Memory B cell (primary cell): ENCODE results near the gene SBF1.
A peak's percentile ranks its signal among the peaks of the same experiment; 100 is the strongest.
"Not testable (repeated sequence)": the region's sequence is repeated elsewhere in the genome, so short reads cannot be mapped to it uniquely, and the experiment has no call there.

Experiments
- ATAC-seq: fragments of 150-1000 bp; cut with Tn5 transposase; 2 replicates; pipeline ENCODE4 v1.10.0; 2021; ENCODE audit warnings: low read depth, mild to moderate bottlenecking, moderate library complexity
- DNase-seq, 2 donors: peaks; one replicate each; pipeline ENCODE4 v3.0.0; 2022; ENCODE audit warnings: low spot score in 2 of 2
- H3K27ac Mint-ChIP-seq: one replicate; pipeline ENCODE4 v1.8.0; 2022; ENCODE audit warnings: mild to moderate bottlenecking, moderate library complexity, mixed read lengths
- H3K27me3 Mint-ChIP-seq: one replicate; pipeline ENCODE4 v1.8.0; 2022; ENCODE audit warnings: mixed read lengths
- H3K36me3 Mint-ChIP-seq: one replicate; pipeline ENCODE4 v1.8.0; 2022; ENCODE audit warnings: mild to moderate bottlenecking, mixed read lengths
- H3K4me1 Mint-ChIP-seq: one replicate; pipeline ENCODE4 v1.8.0; 2022; ENCODE audit warnings: mixed read lengths
- H3K4me3 Mint-ChIP-seq: one replicate; pipeline ENCODE4 v1.8.0; 2022; ENCODE audit warnings: mild to moderate bottlenecking, moderate library complexity, mixed read lengths
- H3K9me3 Mint-ChIP-seq: one replicate; pipeline ENCODE4 v1.8.0; 2022; ENCODE audit warnings: mixed read lengths

The SBF1 gene

DNA sequence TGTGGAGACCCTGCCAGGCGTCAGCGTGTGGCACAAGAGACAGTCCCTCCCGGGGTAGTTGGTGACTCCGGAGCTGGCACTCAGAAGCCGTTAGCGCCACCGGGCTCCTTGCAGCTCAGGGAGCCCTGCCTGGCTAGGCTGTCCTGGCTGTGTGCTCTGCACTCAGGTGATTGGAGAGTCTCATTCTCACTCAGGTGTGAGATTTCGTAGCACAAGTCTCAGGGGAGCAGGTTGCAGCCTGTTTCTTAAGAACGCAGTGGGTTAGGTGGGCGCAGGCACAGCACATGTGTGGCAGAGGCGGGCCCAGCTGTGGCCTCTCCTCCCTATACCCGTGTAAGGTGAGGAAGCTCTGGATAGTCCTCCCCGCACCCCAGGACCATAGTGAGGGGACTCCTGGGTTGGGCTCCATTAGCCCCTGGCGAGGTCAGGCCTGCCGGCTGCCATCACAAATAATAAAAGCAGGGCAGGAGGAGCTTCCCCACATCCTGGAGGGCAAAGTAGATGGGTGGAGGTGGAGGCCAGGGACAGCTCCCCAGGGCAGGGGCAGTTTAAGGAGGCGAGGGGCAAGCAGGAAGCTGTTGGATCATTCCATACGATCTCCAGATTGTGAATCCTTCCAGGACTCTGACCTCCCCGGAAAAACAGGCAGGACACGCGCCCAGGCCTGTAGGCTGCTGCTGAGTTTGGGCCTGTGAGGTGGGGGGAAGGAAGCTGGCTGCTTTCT lies 39.4 kb downstream of the SBF1 start:
- Mint-ChIP-seq H3K27me3 (no peaks in the 10 kb centered on the region), H3K9me3 (no peaks in the 10 kb centered on the region), H3K4me3 (no peak overlapping the region), H3K4me1 (no peaks in the 10 kb centered on the region), H3K27ac (no peak overlapping the region), H3K36me3 (peaks cover 11% of the 10 kb centered on the region)
- no peak for ATAC-seq
- no peak for DNase-seq

- H3K27me3 Mint-ChIP-seq, result no peaks in the 10 kb centered on the region
- H3K4me3 Mint-ChIP-seq, result no peak overlapping the region
- ATAC-seq (no peak), DNase-seq (no peak)
- H3K4me1 Mint-ChIP-seq, result no peaks in the 10 kb centered on the region
- peaks cover 11% of the 10 kb centered on the region for H3K36me3 Mint-ChIP-seq
- no peaks in the 10 kb centered on the region for H3K9me3 Mint-ChIP-seq
- H3K27ac Mint-ChIP-seq, result no peak overlapping the region
These were observed 40.0 kb downstream of the SBF1 start for GRCh38 chr22:50434849-50435248.

DNA sequence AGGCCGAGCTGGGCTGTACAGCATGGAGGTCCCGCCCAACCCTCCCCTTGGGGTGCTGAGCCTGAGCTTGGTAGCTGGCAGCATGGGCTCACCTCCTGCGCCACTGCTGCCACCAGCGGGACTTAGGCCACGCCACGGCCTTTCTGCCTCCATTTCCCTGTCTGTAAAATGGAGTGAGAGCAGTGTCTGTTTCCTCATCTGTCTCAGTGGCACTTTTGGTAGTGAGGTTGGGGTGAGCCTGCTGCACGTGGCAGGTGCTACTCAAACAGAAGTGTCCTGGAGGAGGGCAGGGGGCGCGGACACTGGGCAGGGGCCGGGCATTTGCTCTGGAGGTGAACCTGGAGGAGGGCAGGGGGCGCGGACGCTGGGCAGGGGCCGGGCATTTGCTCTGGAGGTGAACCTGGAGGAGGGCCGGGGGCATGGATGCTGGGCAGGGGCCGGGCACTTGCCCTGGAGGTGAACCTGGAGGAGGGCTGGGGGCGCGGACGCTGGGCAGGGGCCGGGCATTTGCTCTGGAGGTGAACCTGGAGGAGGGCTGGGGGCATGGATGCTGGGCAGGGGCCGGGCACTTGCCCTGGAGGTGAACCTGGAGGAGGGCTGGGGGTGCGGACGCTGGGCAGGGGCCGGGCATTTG lies 41.8 kb downstream of the SBF1 start:
- not testable (repeated sequence) for ATAC-seq, H3K4me3 Mint-ChIP-seq, H3K4me1 Mint-ChIP-seq, DNase-seq, H3K27me3 Mint-ChIP-seq, H3K9me3 Mint-ChIP-seq, H3K27ac Mint-ChIP-seq
- peaks cover 16% of the 10 kb centered on the region for H3K36me3 Mint-ChIP-seq

DNA sequence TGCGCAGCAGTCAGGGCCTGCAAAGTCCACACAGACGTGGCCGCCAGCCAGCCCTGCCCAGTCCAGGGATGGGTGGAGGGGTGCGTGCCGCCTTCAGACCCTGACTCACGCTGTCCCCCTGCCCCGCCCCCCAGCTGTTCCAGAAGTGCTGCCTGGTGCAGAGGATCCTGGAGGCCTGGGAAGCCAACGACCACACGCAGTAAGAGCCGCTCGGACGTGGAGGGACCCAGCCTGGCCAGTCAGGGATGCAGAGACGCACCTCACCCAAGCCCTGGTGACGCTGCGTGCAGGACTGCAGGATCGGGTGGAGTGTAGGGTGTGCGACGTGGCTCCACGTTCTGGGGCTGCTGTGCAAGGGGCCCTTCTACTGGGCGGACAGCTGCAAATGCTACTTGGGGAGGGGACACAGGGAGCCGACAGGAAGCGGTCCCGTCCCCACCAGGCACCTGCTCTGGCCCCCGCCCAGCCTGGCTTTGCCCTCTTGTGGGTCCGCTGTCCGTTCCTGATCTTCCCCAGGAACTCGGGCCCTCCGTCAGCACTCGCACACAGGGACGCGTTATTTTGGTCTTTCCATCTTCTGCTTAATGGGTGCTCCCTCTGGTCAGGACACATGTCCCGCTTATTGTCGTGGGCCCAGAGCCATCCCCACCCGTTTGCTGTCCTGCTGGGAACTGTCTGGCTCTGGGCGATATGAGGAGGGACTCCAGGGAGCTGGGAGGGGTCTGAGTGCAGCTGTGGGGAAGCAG lies 42.5 kb downstream of the SBF1 start:
- Mint-ChIP-seq H3K9me3 (no peaks in the 10 kb centered on the region), H3K4me3 (no peak overlapping the region), H3K4me1 (no peaks in the 10 kb centered on the region), H3K27me3 (no peaks in the 10 kb centered on the region), H3K36me3 (peaks cover 16% of the 10 kb centered on the region), H3K27ac (peak overlapping the region; percentile 65)
- ATAC-seq (no peak), DNase-seq (no peak)

DNA sequence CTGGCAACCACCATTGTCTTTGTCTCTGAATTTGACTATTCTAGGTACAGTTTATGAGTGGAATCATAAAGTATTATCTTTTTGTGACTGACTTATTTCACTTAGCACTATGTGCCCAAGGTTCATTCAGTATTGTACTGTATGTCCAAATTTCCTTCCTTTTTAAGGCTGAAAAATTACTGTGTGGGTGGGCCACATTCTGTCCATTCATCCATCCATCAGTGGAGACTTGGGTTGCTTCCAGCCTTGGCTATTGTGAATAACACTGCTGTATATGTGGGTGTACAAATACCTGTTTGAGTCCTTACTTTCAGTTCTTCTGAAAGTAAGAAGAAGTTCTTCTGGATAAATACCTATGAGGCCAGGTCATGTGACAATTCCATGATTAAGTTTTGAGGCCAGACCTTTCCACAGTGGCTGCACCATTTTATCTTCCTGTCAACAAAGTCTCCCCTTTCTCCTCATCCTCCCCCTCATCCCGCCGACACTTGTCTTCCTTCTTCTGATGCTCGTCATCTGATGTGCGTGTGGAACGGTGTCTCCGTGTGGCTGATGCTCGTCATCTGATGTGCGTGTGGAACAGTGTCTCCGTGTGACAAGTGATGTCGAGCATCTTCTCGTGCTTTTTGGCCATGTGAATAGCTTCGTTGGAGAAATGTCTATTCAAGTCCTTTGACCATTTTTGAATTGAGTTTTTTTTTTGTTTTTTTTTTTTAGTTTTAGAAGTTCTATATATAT lies 49.5 kb downstream of the SBF1 start:
- Mint-ChIP-seq H3K36me3 (peaks cover 20% of the 10 kb centered on the region), H3K4me1 (peaks cover 2% of the 10 kb centered on the region), H3K4me3 (no peak overlapping the region), H3K9me3 (no peaks in the 10 kb centered on the region), H3K27ac (no peak overlapping the region), H3K27me3 (no peaks in the 10 kb centered on the region)
- ATAC-seq, result no peak
- no peak for DNase-seq

DNA sequence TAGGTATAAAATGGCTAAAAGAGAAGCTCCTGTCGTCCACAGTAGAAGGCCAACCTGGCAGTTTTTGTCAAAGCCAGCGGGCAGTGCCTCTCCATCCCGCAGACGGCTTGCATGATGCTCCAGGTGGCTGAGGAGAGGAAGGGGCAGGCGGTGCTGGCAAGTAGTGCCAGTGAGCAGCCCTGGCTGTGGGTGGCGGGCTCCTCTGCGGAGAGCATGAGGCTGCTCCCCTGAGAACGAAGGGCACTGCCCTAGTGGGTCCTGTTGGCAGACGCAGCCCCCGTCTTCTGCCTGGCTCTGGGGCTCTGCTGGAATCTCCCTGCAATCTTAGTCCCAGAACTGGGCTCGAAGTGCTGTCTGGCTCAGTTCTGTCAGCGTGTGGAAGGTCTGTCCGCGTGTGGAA lies 50.9 kb downstream of the SBF1 start:
- Mint-ChIP-seq H3K27me3 (no peaks in the 10 kb centered on the region), H3K4me1 (peaks cover 2% of the 10 kb centered on the region), H3K36me3 (peaks cover 29% of the 10 kb centered on the region), H3K9me3 (no peaks in the 10 kb centered on the region), H3K27ac (no peak overlapping the region), H3K4me3 (no peak overlapping the region)
- ATAC-seq (no peak), DNase-seq (no peak)

DNA sequence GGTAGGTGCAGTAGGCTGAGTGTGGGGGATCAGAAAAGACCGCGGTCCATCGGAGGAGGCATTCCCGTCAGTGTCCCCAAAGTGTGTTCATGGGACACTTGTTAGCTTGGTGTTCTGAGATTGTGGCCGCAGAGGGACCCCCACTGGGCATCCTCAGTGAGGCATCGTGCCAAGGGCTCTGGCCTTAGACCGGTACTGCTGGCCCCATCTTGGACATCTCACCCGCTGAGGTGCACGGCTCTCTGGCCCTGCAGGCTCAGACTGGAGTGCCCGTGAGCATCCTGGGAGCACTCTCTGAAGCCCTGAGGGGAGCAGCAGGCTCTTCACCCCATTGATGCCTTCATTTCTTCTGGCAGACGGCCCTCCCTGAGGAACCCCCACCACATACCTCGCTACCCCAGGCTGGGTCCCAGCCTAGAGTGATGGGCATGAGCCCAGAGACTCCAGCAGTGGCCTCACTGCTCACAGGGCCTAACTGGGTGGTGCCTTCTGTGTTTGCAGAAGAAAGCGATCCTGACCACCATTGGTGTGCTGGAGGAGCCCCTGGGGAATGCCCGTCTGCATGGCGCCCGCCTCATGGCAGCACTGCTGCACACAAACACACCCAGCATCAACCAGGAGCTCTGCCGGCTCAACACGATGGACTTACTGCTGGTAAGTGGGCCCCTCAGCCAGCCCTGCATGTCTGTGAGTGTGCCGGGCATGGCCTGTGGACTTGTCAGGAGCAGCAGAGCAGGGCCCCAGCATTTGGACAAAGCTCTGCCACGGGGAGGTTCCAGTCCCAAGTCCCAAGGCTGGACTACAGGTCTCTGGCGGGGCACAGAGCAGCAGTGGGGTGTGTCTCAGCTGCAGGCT lies 51.6 kb downstream of the SBF1 start:
- no peak for ATAC-seq
- no peak overlapping the region for H3K4me3 Mint-ChIP-seq

GRCh38 chr22:50422046-50422445 lies 52.8 kb downstream of the SBF1 start:
- Mint-ChIP-seq H3K4me1 (peaks cover 2% of the 10 kb centered on the region), H3K27me3 (no peaks in the 10 kb centered on the region), H3K36me3 (peaks cover 31% of the 10 kb centered on the region), H3K9me3 (no peaks in the 10 kb centered on the region), H3K27ac (no peak overlapping the region), H3K4me3 (no peak overlapping the region)
- no peak for DNase-seq
- no peak for ATAC-seq

More for the DNA sequence above, 51.6 kb downstream of the SBF1 start:
- Mint-ChIP-seq H3K27me3 (no peaks in the 10 kb centered on the region), H3K36me3 (peaks cover 29% of the 10 kb centered on the region), H3K27ac (no peak overlapping the region), H3K4me1 (peaks cover 2% of the 10 kb centered on the region), H3K9me3 (no peaks in the 10 kb centered on the region)
- DNase-seq, result no peak

DNA sequence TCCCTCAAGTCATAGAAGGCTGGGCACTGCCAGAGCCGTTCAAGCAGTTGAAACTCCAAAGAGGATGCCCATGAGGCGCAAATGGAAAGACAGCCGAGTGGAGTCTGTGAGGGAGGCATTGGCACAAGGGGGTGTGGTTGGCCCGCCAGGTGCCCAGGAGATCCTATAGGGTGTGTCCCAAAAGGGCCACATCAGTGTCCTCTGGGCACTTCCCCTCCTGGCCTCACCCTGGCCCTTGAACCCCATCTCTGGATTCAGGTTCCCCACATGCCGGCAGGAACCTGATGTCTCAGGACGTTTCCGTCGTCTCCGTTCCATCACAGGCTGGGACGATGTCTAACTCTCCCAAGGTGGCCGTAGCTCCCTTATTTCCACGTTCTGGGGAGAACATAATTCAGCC lies 54.3 kb downstream of the SBF1 start:
- peaks cover 32% of the 10 kb centered on the region for H3K36me3 Mint-ChIP-seq

DNA sequence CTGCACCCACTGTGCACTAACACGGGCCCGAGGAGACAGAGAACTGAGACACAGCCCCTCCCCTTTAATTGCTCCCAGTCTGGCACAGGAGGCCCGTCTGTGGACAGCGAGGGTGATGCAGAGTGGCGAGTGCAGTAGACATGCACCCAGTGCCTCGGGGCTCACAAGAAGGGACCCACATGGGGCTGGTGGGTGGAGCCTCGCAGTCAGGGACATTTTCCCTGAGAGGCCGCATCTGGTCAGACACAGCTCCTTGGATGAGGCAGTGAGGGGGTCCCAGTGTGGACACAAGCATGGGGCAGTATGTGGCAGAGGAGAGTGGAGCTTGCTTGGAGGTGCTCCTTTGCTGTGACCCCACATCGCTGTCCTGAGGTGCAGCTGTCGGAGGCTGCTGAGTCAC lies 54.8 kb downstream of the SBF1 start:
- H3K4me3 Mint-ChIP-seq, result no peak overlapping the region
- ATAC-seq (no peak), DNase-seq (no peak)
- no peaks in the 10 kb centered on the region for H3K9me3 Mint-ChIP-seq
- H3K4me1 Mint-ChIP-seq, result no peaks in the 10 kb centered on the region
- no peak overlapping the region for H3K27ac Mint-ChIP-seq
- peaks cover 30% of the 10 kb centered on the region for H3K36me3 Mint-ChIP-seq
- H3K27me3 Mint-ChIP-seq, result no peaks in the 10 kb centered on the region

More for the DNA sequence above, 54.3 kb downstream of the SBF1 start:
- no peak for DNase-seq
- H3K9me3 Mint-ChIP-seq, result no peaks in the 10 kb centered on the region
- H3K4me1 Mint-ChIP-seq, result peaks cover 1% of the 10 kb centered on the region
- no peak overlapping the region for H3K27ac Mint-ChIP-seq
- H3K4me3 Mint-ChIP-seq, result no peak overlapping the region
- H3K27me3 Mint-ChIP-seq, result no peaks in the 10 kb centered on the region
- ATAC-seq, result no peak

GRCh38 chr22:50419116-50419515 lies 55.7 kb downstream of the SBF1 start:
- ATAC-seq (no peak), DNase-seq (no peak)
- Mint-ChIP-seq H3K4me1 (no peaks in the 10 kb centered on the region), H3K4me3 (no peak overlapping the region), H3K27ac (no peak overlapping the region), H3K36me3 (peaks cover 27% of the 10 kb centered on the region), H3K9me3 (no peaks in the 10 kb centered on the region), H3K27me3 (no peaks in the 10 kb centered on the region)

DNA sequence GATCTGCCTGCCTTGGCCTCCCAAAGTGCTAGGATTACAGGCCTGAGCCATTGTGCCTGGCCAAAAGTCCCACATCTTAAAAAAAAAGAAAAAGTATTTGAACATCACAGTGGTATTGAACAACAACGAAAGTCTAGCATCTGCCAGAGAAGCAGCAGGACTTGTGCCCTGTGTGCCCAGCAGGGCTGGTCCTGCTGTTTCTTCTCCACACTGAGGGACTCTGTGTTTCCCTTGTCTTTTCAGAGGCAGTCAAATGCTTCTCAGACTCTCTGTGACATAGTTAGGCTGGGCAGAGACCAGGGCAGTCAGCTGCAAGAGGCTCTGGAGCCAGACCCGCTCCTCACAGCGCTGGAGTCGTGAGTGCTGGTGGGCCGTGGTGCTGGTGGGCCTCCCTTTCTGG lies 56.2 kb downstream of the SBF1 start:
- H3K27ac Mint-ChIP-seq, result no peak overlapping the region
- H3K27me3 Mint-ChIP-seq, result no peaks in the 10 kb centered on the region
- no peaks in the 10 kb centered on the region for H3K9me3 Mint-ChIP-seq
- H3K4me3 Mint-ChIP-seq, result no peak overlapping the region
- ATAC-seq (no peak), DNase-seq (no peak)
- peaks cover 27% of the 10 kb centered on the region for H3K36me3 Mint-ChIP-seq
- peaks cover under 1% of the 10 kb centered on the region for H3K4me1 Mint-ChIP-seq

DNA sequence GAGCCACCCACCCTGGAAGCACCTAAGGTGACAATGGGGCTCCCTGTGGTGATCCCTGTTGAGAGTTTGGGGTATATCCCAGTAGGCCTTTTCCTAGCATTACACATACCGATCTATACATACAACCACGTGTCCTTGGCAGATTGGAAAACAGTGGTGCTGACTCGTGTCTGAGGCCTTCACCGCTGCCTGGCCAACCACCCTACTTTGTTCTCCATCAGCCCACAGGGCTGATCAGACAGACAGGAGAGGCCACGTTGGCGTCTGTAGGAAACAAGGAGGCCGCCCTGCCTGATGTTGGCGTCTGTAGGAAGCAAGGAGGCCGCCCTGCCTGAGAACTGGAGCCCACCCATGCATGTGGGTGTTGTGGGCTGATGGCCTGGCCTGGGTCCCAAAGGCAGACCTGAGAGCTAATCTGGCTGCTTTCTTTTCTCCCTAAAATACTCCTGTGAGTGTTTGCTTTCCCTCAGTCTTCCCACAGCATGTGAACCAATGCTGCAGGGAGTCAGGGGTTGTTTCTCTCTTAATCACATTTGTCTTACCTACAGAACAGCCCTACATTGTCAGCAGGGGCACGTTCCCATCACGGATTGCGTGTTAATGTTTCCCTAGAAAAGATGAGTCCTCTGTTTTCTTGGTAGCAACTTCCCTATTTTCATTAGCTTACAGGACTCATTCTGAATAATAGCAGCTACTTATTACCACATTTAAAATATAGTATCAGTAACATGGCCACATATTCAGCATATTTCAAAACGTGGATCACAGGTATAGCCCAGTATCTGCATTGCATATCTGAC lies 57.2 kb downstream of the SBF1 start:
- no peak for ATAC-seq

More for the DNA sequence above, 57.2 kb downstream of the SBF1 start:
- H3K4me3 Mint-ChIP-seq, result no peak overlapping the region
- H3K9me3 Mint-ChIP-seq, result no peaks in the 10 kb centered on the region
- peaks cover 28% of the 10 kb centered on the region for H3K36me3 Mint-ChIP-seq
- H3K27me3 Mint-ChIP-seq, result no peaks in the 10 kb centered on the region
- no peak for DNase-seq
- peaks cover 2% of the 10 kb centered on the region for H3K4me1 Mint-ChIP-seq
- no peak overlapping the region for H3K27ac Mint-ChIP-seq
